DMS 273 (cell line): Measurements from ENCODE around the gene JAG1.

Source experiments
- DNase-seq: peaks from one replicate; lab custom pipeline; 2025; ENCODE audit not compliant: unreplicated experiment; lab: John Stamatoyannopoulos, UW

The JAG1 gene

DNA sequence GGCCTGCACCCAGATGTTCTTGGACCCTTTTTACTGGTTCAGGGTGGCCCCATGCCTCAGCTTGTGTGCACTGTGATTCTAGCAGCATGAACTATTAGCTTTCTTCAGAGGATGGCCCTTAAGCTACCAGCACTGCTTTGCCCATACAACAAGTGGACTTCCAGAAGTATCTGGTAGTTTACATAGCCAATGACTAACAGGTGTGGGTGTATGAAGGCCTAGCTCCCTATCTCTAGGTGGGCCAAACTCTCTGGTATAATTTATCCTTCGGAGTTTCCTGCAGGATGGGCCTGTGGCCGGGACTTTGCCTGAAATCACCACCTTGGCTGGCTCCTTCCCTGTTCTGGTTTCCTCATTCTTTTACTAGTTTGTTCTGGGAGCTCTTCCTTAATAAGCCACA is 26.1 kb upstream of the JAG1 start:
- DNase-seq = no peak

DNA sequence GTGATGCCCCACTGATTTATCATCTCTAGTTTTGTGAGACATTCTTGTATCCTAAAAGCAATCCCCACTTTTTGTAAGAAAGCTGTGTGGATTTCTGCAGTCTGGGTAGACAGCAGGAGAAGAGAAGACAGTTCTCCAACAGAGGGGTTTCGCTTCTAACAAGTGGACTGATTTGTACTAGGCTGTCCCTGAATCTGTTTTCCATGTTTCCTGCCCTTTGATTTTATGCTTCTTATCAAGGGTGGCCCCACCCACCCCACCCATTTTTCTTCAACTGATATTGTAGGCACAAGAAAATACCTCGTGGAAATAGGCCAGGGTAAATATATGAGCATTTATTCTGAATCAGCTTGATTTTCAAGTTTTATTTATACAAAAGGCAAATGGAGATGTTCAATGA is 25.7 kb upstream of the JAG1 start:
- DNase-seq = no peak

DNA sequence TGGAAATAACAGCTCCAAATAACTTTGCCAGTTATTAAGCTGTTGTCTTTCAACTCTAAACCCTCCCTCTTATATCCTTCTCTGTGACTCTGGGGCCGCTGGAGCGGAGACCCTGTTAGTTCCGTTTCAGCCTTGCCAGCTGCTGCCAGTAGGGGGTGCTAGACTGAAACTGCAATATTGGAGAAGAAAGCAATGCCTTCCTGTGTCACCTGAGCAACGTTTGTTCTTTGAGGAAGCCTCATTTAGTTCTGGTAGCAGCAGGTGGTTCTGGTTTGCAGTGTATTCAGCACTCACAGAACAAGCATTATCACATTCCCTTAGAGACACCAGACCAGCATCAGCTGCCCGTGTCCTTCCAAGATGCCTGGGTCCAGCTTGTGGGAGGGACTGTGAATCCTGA is 22.9 kb upstream of the JAG1 start:
- peak; percentile 25 for DNase-seq

DNA sequence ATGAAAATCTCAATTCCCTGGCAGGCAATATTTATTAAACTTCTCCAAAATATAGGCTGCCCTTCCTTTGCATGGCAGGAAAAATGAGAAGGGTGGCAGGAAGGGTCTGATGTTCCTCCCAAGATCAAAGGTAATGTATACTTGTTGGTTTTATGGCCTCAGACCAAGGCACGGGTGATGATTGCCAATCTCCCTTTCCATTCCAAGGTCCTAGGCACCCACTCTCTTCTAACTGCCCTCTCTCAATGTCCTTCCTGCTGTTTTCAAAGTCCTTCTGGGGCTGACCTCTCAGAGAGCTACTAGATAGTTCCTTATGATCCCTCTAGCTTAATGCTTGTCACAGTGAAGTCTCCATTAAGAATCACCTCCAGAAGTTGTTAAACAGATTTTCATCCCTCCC is 15.6 kb upstream of the JAG1 start:
- no peak for DNase-seq

DNA sequence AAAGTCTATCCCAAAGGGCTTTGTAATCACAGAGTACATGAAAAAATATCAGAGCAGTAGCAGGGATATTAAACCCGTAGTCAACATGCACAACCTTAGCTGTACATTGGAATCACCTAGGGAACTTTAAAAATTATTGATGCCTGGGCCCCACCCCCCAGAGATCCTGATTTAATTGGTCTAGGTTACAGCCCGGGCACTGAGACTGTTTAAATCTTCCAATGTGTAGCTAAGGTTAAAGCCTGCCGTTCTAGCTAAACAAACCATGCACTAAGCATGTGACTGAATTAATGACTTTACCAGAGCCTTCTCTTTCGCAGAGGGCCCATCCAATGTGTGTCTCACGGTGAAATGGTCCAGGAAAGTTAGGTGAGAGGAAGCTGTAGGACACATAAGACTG is 14.1 kb upstream of the JAG1 start:
- no peak for DNase-seq

DNA sequence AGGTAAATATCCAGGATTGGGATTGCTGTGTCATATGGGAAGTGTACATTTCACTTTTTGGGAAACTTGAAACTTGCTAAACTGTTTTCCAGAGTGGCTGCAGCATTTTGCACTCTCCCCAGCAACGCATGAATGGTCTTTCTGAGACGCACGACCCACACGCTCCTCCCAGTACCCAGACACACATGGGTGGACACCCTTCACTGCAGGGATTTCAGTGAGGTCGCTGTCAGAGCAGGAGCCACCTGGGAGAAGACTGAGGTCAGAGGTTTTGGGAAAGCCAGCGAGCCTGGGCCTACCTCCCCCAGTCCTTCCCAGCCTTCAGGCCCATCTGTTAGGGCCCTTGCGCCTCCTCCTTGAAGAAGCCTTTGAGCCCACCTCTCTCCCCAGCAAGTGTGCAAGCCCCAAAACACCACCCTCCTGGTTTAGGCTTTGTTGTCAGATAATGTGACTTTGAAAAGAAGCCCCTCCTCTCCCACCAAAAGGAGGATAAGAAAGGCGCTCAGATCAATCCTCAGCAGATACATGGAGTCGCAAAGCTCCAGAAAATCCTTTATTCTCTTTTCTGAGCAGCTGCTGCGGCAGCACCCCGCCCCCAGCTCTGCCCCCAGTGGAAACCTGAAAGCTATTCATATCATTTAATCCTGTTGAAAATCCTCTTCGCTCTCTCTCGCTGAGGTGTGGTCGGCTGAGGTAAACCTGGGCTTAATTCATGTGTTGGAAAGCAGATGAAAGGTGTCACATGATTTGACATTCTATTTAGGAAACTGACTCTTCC is 12.7 kb upstream of the JAG1 start:
- DNase-seq = no peak

DNA sequence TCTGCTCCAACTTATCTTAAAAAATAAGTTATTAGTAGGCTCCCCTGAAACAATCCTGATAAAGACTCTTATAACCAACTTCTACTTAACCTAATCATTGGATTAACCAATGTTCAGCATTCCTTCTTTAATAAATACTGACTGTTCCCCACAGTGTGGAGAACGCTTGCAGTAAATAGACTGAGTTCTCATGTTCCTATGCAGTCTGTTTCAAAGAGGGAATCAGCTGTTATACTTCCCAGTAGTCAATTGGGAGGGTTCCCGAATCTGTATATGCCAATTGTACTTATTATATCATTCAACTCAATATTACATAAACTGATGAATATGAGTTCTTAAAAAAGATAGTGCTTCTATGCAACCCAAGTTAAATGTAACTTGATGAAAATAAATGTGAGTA is 9.7 kb upstream of the JAG1 start:
- no peak for DNase-seq

DNA sequence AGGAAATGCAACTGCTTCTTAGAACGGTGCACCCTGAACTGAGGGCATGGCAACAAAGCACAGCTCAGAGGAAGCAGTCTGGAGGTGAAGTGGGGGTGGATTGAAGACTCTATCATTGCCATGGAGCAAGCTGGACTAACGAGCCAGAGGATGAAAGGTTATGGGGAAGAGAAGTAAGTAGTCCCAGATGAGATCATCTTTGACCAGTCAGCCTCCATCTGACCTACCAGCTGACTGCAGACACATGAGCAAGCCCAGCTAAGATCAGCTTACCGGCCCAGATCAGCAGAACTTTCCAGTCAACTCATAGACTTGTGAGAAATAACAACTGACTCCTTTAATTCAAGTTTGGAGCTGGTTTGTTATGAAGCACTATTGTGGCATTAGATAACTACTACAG is 9.1 kb upstream of the JAG1 start:
- DNase-seq = no peak

DNA sequence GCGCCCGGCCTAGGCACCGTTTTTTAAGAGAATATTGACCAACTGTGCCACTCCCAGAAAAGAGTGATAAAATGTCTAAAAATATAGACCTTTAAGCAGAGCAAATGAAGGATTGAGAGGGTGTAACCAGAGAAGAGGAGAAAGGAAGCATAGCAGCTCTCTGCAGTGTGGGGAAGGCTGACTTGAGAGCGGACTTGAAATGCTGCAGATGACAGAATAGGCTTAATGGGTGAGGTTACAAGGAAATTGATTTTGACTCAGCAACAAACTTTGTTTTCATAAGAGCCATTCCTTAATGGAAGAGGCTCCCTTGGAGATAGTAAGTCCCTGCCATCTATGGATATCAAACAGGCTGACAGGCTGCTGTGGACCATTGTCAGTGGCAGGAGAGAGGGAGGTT is 7.7 kb upstream of the JAG1 start:
- no peak for DNase-seq

DNA sequence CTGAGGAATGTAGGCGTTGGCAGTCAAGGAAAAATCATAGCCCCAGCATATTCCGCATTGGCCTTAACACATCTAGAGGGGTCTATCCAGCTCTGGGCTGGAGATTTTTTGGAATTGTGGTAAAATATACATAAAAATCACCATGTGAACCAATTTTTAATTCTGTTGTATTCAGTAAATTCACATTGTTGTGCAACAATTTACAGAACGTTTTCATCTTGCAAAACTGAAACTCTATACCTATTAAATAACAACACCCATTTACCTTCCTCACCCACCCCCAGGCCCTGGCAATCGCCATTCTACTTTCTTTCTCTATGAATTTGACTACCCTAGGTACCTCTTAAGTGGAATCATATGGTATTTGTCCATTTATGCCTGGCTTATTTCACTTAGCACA is 6.8 kb upstream of the JAG1 start:
- no peak for DNase-seq

DNA sequence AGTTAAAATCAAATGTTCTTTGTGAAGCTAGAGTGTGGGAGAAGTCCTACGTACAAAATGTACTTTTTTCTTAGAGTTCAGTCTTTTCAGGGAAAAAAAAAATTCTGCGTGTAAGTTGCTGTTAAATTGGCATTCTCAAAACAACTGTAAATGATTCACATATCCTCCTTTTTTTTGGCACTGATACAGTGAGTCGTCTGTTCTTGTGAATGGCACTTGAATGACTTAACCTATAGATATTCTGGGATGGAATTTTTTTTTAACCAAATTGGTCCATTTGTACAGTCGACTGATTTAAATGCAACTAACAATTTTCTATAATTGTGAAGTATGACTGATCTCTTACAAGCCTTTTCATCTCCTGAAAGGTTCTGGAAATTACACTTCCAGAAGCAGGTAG is 5.5 kb upstream of the JAG1 start:
- no peak for DNase-seq

DNA sequence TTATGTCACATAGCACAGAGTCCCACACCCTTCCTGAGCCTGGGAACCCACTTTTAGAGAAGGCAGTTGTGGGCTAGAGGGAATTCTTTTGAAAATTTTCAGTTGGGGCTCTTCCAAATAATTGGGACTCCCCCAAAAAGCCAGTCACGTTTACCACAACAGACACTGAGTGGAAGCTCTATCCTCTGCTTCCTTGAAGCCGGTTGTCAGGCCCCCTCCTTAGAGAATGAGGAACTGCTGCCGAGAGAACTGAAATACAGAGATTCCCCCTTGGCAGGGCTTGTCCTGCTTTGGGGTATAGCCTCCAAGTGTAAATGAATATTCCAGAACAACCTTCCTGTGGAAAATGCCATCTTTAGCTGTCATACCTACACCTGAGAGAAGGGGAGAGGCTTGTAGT is 2.7 kb upstream of the JAG1 start:
- no peak for DNase-seq

DNA sequence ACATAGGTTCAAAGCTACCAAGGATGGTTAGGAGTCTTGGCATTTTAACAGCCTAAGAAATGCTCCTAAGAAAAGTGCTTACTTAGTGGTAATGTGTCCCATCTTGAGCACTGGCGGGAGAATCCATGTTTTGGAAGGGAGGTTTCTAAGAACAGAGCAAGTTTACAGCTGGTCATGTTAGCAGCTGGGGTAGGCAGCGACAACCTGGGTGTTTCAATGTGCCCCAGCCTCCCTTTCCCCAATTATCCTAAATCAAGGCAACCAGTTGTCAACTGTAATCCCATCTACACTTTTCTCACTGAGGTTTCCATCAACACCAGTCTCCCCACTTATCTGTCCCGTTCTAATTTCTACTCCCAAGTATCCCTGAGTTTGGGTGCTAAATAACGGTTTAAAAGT is 1.6 kb upstream of the JAG1 start:
- no peak for DNase-seq

DNA sequence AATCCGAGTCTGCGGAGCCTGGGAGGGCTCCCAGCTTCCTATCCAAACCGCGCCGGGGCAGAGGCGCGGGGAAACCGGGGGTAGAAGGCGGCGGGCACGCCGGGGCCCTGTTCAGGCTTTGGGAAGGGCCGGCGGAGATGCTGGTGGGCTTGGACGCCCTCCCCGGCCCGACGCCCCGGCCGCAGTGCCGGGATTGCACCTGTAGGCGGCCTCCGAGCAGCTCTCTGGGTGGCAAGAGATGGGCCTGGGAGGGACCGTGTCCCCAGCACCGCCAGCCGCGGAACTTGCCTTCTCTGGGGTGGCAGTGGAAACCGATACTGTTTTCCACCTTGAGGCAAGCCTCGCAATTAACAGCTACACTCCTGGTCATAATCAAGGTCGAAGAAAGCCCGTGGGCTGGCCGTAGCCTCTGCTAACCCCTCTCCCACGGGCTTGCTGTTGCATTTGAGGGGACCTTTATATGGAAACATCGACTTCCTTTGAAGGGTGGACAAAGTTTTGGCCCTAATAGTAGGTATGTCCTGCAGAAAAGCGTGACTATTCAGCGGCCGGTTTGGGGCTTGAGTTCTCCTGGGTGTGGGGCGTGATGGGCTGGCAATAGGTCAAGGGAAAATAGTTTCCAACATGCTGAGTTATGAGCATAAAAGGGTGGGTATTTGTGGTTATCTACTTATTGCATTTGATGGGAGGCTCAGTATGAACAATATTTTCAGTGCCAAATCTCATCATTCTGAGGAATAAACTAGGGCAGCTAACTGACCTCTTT is 1.1 kb upstream of the JAG1 start:
- peak; percentile 85 for DNase-seq

DNA sequence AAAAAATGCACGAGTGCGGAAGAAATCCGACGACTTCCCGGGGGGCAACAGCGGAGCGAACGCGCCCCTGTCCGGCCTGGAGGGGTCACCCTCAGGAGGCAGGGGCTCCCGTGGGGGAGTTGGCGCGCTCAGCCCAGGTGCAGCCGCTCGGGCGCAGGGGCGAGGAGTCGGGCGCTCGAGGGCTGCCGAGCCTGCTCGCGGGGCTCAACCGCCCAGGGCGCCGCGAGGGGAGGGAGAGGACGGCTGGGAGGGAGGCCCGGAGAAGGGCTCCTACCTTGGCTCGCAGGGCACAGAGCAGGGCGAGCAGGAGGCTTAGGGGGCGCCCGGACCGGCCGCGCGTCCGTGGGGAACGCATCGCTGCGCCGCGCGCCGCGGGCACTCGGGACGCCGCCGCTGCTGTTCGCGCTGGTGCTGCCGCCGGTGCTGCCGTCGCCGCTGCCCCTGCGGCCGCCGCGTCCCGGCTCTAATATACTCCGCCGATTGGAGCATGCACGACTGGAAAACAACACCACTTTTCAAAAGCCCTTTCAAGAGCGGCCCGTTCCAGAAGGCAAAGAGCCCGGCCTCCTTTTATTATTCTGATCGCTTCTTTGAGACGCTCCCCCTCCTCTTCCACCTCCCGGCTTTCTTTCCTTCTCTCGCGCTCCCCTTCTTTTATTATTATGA is 490 bp downstream of the JAG1 start:
- DNase-seq = peak; percentile 78

DNA sequence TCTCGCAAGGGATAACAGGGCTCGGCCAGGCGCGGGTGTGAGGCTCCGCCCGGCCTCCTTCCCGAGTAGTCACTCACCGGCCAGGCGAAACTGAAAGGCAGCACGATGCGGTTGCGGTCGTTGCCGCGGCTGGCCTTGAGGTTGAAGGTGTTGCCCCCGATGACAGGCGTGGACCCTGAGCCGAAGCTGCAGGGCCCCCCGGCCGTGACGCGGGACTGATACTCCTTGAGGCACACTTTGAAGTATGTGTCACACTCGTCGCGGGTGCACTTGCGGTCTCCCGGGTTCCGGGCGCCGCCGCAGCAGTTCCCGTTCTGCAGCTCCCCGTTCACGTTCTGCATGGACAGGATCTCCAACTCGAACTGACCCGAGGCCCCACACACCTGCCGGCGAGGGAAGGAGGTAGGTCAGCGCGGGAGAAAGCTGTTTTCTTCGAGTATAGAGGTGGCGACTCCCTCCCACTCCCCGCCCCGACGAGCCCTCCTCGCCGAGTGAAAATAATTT is 1.1 kb downstream of the JAG1 start:
- peak; percentile 70 for DNase-seq

DNA sequence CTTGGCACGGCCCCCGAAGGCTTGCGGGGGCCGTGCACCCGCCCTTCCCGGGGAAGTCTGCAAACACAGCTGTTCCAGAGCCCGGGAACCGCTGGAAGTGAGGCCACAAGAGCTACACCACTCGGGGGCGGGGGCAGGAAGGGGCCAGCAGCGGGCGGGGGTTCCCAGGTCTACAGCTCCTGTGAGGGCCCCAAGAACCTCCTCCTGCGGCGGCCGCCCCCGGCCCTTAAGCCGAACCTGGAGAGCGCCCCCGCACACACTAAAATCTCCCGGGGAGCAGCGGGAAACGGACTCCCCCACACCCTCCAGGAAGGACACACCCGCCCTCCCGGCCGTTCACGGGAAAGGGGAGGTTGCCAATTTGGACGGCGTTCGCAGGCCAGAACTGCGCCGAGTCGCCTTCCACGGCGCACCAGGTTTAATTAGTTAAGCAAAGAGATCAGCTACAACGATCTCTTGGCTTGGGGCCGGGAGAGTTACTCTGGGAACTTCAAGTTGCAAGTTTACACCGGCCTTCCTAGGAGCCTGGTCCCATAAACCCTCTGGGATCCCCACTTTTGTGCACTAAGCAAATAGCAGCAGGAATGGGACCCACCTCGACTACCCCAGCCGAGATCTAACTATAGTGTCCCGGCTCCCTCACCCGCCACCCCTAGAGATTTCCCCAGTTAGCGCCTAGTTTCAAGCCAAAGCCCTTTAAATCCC is 1.7 kb downstream of the JAG1 start:
- peak; percentile 71 for DNase-seq

DNA sequence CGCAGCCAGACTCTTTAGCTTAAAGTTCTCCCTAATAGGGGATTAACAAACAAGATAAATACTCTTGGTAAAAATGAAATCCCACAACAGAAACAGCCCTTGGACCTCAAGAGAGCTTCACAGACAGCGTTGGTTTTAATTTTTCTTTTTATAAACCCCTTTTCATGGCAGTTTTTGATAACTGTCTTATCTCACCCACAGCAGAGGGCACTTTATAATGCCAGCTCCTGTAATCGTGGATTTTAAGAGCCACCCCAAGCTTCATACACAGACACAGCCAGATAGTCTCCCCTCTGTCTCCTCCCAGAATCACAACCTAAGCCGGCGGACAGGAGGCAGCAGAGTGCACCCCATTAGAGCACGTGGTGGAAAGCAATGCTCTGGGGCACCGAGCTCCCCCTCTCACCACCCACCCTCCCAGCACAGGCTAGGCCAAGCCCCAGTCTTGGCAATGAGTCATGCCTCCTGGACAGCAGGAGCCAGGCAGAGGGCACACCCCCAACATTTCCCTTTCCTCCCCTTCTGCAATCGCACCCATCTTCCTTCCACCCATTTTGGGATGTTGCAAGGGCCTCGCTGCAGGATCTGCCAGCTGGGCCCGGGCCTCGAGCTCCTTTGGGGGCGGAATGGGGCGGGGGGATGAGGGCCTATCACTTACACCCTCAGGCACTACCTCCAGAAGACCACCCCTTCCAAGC is 2.4 kb downstream of the JAG1 start:
- peak; percentile 63 for DNase-seq

DNA sequence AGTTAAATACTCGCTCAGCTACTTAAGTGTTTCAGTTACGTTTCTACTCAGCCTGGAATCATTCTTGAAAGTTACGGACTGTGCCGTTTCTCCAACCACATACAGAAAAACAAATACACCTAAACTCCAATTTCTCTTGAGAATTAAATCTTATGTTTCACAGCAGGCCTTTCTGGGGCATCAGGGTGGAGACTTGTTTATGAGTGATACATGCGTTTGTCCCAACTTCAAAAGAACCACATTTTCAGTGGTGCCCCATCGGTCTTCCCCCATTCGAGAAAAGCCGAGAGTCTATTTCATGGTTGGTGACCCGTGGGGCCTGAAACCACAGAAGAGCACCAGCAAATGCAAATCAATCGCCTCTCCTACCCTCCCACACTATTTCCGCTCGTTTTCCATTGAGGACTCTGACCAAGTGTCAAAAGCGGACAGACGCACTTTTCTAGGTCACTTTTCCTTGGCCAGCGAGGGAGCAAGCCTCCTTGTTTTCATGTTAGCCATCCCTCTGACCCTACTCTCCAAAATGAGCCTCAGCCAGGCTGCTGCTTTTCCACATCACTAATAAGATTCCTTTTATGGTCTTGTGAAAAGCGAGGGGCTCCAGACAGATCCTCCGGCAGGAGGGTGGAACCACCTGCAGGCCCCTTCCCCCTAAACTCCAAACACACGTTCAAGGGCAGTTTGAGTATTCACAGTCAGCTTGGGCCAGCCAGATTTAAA is 3.1 kb downstream of the JAG1 start:
- no peak for DNase-seq

DNA sequence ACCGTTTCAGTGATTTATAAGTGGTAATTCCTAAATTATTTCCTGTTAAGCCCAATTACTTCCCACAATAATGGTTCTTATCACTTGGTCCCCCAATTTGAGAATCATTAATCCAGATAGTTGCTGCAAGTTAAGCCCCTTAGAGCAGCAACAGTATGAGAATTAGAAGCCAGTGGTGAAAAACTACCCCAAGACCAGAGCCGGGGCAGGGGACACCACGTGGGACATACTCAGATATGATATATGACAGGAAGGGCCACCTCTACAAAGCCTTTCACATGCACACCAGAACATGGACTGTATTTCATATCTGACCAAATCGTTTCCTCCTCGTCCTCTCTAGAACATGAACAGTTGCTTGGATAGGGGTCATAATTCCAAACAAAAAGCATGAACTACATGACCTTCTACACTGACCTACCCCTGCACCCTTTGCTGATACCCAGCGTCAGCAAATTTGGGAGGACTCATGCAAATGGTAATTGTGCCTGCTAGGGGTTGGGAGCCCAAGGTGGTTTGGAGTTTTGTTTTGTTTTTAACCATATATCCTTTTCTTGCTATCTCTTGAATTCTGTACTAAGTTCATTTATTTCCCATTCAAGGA is 3.9 kb downstream of the JAG1 start:
- no peak for DNase-seq
